Suprapubic skin (tissue), 4 donors: ENCODE results near the gene SUFU. TPM values are rescaled to one million over a fixed set of nuclear protein-coding genes. Genes with fewer than 3 reads are reported as not detected.

Experiments
- DNase-seq, 2 donors: peaks; one replicate each; pipeline ENCODE4 v3.0.0-alpha.2; 2019; ENCODE audit warnings: low spot score in 2 of 2
- H3K27ac ChIP-seq: fragments of 200-600 bp; sonication (generic); one replicate; pipeline ENCODE4 v1.5.1; 2019
- H3K27me3 ChIP-seq: fragments of 200-600 bp; sonication (generic); one replicate; pipeline ENCODE4 v1.5.1; 2019
- H3K36me3 ChIP-seq: fragments of 200-600 bp; sonication (generic); one replicate; pipeline ENCODE4 v1.5.1; 2019
- H3K4me1 ChIP-seq: fragments of 200-600 bp; sonication (generic); one replicate; pipeline ENCODE4 v1.5.1; 2019
- H3K4me3 ChIP-seq: fragments of 200-600 bp; sonication (generic); one replicate; pipeline ENCODE4 v1.5.1; 2019; ENCODE audit warnings: mild to moderate bottlenecking
- H3K9me3 ChIP-seq: fragments of 200-600 bp; sonication (generic); one replicate; pipeline ENCODE4 v1.5.1; 2019
- CTCF ChIP-seq, 2 donors: fragments of 200-600 bp in 1 of 2; fragments of 450-650 bp in 1 of 2; sonication (generic) in 1 of 2; IDR thresholded peaks; one replicate each; pipeline ENCODE4 v1.5.1; 2016 to 2019; ENCODE audit warnings: antibody characterized with exemption in 2 of 2, mild to moderate bottlenecking in 1 of 2, moderate library complexity in 1 of 2
- EP300 ChIP-seq: sonication (generic); formaldehyde crosslinking; IDR thresholded peaks from one replicate; pipeline ENCODE4 v1.6.1; 2017; ENCODE audit warnings: antibody characterized with exemption
- POLR2A ChIP-seq, 2 donors: fragments of 450-650 bp; IDR thresholded peaks; one replicate each; pipeline ENCODE4 v1.6.1; 2017; ENCODE audit warnings: antibody characterized with exemption in 2 of 2, mild to moderate bottlenecking in 2 of 2, moderate library complexity in 2 of 2
- POLR2AphosphoS5 ChIP-seq, 3 donors: sonication (generic); formaldehyde crosslinking; IDR thresholded peaks; one replicate each; pipeline ENCODE4 v1.6.1; 2017; ENCODE audit warnings: antibody characterized with exemption in 3 of 3
- WGBS: methylation state at CpG from one replicate; pipeline ENCODE4 v1.1.5; 2018; 5-methylcytosine and 5-hydroxymethylcytosine counted together
- total RNA-seq, 4 donors: library from RNA; depleted of rRNA; stranded (reverse); fragments of >200 nt; gene quantifications; one replicate each; pipeline ENCODE4 v1.1.0, GENCODE V29; 2016

Gene SUFU
- total RNA-seq, 4 donors from 2014 or later, result 15.3 to 22.7 (median 18.9) TPM

DNA sequence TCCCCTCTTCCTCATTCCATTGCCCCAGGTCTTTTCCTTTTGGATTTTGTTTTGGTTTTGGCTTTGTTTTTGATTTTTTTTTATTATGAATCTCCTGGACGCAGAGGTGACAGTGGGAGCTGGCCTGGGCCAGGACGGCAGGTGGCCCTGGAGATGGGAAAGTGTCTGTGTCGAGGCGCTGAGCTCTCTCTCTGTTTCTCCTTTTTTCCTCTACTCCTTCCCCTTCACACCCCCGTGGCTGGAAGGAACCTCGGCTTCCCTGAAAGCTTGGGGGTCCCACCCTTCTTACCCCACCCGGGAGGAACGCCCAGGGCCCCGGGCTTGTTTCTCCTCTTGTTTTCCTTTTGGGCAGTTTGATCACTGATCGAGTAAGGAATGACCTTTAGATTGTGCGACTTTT, 153.7 kb downstream of the SUFU start:
- Histone ChIP-seq H3K36me3 (peaks cover 53% of the 10 kb centered on the region), H3K27ac (peak overlapping the region; percentile 58), H3K4me1 (peaks cover 40% of the 10 kb centered on the region)

GRCh38 chr10:102657984-102658724, 154.4 kb downstream of the SUFU start:
- Histone ChIP-seq H3K4me1 (peaks cover 33% of the 10 kb centered on the region), H3K36me3 (peaks cover 51% of the 10 kb centered on the region), H3K27ac (peak overlapping the region; percentile 58), H3K27me3 (no peaks in the 10 kb centered on the region), H3K9me3 (no peaks in the 10 kb centered on the region), H3K4me3 (no peak overlapping the region)
- WGBS, result 32% methylated on average over 13 of the region's 13 CpGs
- no peak for TF ChIP-seq EP300
- TF ChIP-seq POLR2A (IDR thresholded peaks at IDR 0.05), result no peak
- no peak for TF ChIP-seq CTCF (IDR thresholded peaks at IDR 0.05)
- no peak for TF ChIP-seq POLR2AphosphoS5 (IDR thresholded peaks at IDR 0.05)
- DNase-seq, result no peak

More for the DNA sequence above, 153.7 kb downstream of the SUFU start:
- Histone ChIP-seq H3K27me3 (no peaks in the 10 kb centered on the region), H3K4me3 (no peak overlapping the region), H3K9me3 (no peaks in the 10 kb centered on the region)
- 61% methylated on average over 11 of the region's 11 CpGs for WGBS
- DNase-seq, result no peak
- no peak for TF ChIP-seq POLR2AphosphoS5 (IDR thresholded peaks at IDR 0.05)
- no peak for TF ChIP-seq POLR2A (IDR thresholded peaks at IDR 0.05)
- no peak for TF ChIP-seq EP300
- TF ChIP-seq CTCF (IDR thresholded peaks at IDR 0.05), result no peak

DNA sequence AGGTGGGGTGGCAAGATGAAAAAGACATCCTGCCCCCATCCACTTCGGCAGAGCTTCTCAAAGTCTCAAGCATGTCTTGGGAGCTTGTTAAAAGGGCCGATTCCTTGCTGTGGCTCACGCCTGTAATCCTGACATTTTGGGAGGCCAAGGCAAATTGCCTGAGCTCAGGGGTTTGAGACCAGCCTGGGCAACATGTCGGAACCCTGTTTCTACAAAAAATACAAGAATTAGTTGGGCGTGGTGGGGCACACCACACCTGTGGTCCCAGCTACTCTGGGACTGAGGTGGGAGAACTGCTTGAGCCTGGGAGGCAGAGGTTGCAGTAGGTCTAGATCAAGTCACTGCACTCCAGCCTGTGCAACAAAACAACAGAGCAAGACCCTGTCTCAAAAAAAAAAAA, 155.0 kb downstream of the SUFU start:
- Histone ChIP-seq H3K9me3 (no peaks in the 10 kb centered on the region), H3K27me3 (no peaks in the 10 kb centered on the region), H3K4me3 (no peak overlapping the region), H3K36me3 (peaks cover 48% of the 10 kb centered on the region), H3K4me1 (peaks cover 32% of the 10 kb centered on the region), H3K27ac (peak overlapping the region; percentile 58)
- no peak for TF ChIP-seq CTCF (IDR thresholded peaks at IDR 0.05)
- no peak for TF ChIP-seq EP300
- TF ChIP-seq POLR2AphosphoS5 (IDR thresholded peaks at IDR 0.05), result no peak
- no peak for TF ChIP-seq POLR2A (IDR thresholded peaks at IDR 0.05)
- DNase-seq, result no peak
- 74% methylated on average over 5 of the region's 5 CpGs for WGBS

DNA sequence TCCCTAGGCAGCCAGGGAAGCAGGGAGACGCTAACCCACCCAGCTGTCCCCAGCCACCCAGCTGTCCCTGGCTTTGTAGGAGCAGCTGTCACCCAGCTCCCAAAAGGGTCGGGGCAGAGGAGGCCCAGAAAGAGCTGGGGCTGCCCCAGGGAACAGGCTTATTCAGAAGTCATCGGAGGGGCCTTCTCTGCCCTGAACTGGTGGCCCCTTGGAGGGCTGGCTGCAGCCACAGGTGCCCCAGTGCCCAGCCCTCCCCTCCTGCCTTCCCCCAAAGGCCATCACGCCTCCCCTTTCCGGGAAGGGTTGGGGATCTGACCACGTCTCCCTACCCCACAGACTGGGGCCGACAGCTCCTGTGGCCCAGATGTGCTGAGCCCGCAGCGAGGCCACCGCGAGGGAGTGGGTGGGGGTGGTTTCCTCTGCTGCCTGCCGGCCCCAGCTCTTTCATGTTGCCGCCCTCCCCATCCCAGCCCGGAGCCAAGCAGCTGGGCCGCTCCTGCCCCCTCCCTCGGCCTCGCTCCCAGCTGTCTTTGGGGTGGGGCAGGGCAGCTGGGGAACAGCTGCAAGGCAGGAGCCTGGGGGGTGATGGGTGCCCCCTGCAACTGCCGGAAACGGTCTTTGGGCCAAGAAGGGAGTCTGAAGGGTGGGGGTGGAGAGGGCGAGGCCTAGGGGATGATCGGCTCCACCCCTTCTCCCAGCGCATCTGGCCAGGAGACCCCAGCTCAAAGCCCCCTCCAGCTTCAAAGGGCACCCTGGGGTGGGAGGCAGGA, 157.3 kb downstream of the SUFU start:
- Histone ChIP-seq H3K36me3 (peaks cover 26% of the 10 kb centered on the region), H3K9me3 (no peaks in the 10 kb centered on the region), H3K27ac (peak overlapping the region; percentile 0), H3K4me1 (peaks cover 30% of the 10 kb centered on the region), H3K27me3 (no peaks in the 10 kb centered on the region), H3K4me3 (peak overlapping the region; percentile 18)
- WGBS, result no CpG with 5 or more reads among the region's 22 CpGs
- TF ChIP-seq POLR2AphosphoS5 (IDR thresholded peaks at IDR 0.05) (no peak), CTCF (IDR thresholded peaks at IDR 0.05) (no peak), POLR2A (IDR thresholded peaks at IDR 0.05) (no peak), EP300 (no peak)
- no peak for DNase-seq

DNA sequence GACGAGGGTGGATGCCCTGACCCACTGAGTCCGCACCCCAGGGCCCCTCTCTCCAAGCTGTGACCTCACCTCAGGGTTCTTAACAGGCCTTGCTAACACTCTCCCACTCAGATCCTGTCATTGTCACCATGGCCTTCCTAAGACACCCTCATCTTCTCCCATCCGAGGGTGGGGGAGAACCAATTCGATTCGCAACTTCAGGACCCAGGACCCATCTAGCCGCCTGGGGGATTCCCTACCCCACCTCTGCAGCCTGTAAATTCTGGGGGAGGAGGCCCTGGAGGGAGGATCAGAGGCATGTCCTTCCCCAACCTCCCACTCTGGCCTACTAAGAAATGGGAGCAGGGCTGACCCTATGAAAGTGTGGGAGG, 157.9 kb downstream of the SUFU start:
- 85% methylated on average over 4 of the region's 6 CpGs for WGBS
- TF ChIP-seq POLR2A (IDR thresholded peaks at IDR 0.05) (no peak), POLR2AphosphoS5 (IDR thresholded peaks at IDR 0.05) (no peak), CTCF (IDR thresholded peaks at IDR 0.05) (no peak), EP300 (no peak)
- no peaks in the 10 kb centered on the region for H3K9me3 ChIP-seq
- H3K27ac ChIP-seq, result peak overlapping the region; percentile 0
- DNase-seq, result no peak
- H3K27me3 ChIP-seq, result no peaks in the 10 kb centered on the region
- H3K4me1 ChIP-seq, result peaks cover 30% of the 10 kb centered on the region
- no peak overlapping the region for H3K4me3 ChIP-seq
- peaks cover 21% of the 10 kb centered on the region for H3K36me3 ChIP-seq
